ENCODE results near the gene FBLN2.

GRCh38 chr3:13620776-13621365 is 71.9 kb downstream of the FBLN2 start:
- TF ChIP-seq, protein P1, sequence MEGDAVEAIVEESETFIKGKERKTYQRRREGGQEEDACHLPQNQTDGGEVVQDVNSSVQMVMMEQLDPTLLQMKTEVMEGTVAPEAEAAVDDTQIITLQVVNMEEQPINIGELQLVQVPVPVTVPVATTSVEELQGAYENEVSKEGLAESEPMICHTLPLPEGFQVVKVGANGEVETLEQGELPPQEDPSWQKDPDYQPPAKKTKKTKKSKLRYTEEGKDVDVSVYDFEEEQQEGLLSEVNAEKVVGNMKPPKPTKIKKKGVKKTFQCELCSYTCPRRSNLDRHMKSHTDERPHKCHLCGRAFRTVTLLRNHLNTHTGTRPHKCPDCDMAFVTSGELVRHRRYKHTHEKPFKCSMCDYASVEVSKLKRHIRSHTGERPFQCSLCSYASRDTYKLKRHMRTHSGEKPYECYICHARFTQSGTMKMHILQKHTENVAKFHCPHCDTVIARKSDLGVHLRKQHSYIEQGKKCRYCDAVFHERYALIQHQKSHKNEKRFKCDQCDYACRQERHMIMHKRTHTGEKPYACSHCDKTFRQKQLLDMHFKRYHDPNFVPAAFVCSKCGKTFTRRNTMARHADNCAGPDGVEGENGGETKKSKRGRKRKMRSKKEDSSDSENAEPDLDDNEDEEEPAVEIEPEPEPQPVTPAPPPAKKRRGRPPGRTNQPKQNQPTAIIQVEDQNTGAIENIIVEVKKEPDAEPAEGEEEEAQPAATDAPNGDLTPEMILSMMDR (conservative IDR thresholded peaks at IDR 0.05), result no peak
- no peak for TF ChIP-seq ZFX (IDR thresholded peaks at IDR 0.05)
